HepG2 (cell line): ENCODE data around the gene GPR158.

Experiments
- EZH2 ChIP-seq: conservative IDR thresholded peaks from 2 replicates; pipeline ENCODE4 v1.6.1; 2012; ENCODE audit warnings: mild to moderate bottlenecking, low read depth, low read length, moderate library complexity
- JUN ChIP-seq: sonication (generic); formaldehyde crosslinking; IDR thresholded peaks from 2 replicates; pipeline ENCODE4 v1.4.0; 2020; ENCODE audit warnings: mild to moderate bottlenecking, missing genetic modification reagents
- KDM1A ChIP-seq: IDR thresholded peaks from 2 replicates; pipeline ENCODE4 v1.6.1; 2016; ENCODE audit warnings: missing compliant biosample characterization
- POLR2A ChIP-seq, 2 experiments: IDR thresholded peaks; 2 replicates each; pipeline ENCODE4 v1.6.1; 2011; ENCODE audit warnings: low read depth in 2 of 2, low read length in 2 of 2, mild to moderate bottlenecking in 1 of 2, moderate library complexity in 1 of 2; ENCODE audit not compliant: insufficient read depth in 1 of 2
- POLR2AphosphoS5 ChIP-seq: IDR thresholded peaks from 2 replicates; pipeline ENCODE4 v1.6.1; 2012; ENCODE audit warnings: low read depth, low read length
- TAF1 ChIP-seq: sonication (generic); formaldehyde crosslinking; IDR thresholded peaks from 2 replicates; pipeline ENCODE4 v1.4.0; 2020; ENCODE audit warnings: missing genetic modification reagents
- ZNF24 ChIP-seq: fragments of 450-650 bp; IDR thresholded peaks from 2 replicates; pipeline ENCODE4 v1.6.1; 2017; ENCODE audit warnings: antibody characterized with exemption, mild to moderate bottlenecking
- ZNF282 ChIP-seq: fragments of 450-650 bp; IDR thresholded peaks from 2 replicates; pipeline ENCODE4 v1.6.1; 2018; ENCODE audit not compliant: partially characterized antibody
- TF ChIP-seq, protein P1 (sequence below): sonication (generic); formaldehyde crosslinking; IDR thresholded peaks from 2 replicates; pipeline ENCODE4 v1.5.0; 2020; ENCODE audit warnings: mild to moderate bottlenecking, missing genetic modification reagents, moderate library complexity

DNA sequence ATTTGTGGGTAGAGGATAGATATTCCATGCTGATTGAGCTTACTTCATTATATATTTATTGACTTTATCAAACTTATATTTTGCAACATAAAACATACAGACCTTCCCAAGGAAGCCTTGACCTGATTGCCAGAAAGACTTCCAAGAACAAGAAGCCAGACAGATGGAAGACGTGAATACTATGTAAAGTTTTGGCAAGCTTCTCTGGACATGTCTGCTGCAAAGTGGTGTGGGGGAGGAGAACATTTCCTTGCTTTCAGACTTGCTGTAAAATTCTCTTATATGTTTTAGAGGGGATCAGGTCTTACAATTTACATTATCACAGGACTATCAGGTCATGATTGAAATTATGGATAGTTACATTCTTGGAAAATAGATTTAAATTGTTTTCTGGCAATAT, 23.4 kb downstream of the GPR158 start:
- no peak for TF ChIP-seq JUN
- TF ChIP-seq EZH2, result no peak
- TF ChIP-seq, protein P1, sequence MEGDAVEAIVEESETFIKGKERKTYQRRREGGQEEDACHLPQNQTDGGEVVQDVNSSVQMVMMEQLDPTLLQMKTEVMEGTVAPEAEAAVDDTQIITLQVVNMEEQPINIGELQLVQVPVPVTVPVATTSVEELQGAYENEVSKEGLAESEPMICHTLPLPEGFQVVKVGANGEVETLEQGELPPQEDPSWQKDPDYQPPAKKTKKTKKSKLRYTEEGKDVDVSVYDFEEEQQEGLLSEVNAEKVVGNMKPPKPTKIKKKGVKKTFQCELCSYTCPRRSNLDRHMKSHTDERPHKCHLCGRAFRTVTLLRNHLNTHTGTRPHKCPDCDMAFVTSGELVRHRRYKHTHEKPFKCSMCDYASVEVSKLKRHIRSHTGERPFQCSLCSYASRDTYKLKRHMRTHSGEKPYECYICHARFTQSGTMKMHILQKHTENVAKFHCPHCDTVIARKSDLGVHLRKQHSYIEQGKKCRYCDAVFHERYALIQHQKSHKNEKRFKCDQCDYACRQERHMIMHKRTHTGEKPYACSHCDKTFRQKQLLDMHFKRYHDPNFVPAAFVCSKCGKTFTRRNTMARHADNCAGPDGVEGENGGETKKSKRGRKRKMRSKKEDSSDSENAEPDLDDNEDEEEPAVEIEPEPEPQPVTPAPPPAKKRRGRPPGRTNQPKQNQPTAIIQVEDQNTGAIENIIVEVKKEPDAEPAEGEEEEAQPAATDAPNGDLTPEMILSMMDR, result no peak
- no peak for TF ChIP-seq TAF1 (CRISPR knock-in tag)
- TF ChIP-seq POLR2A (IDR thresholded peaks at IDR 0.05; ENCODE audit: insufficient read depth in 1 of 2, low read depth in 2 of 2, low read length in 2 of 2), result no peak
- TF ChIP-seq KDM1A, result no peak
- TF ChIP-seq ZNF24, result no peak
- no peak for TF ChIP-seq POLR2AphosphoS5
- TF ChIP-seq ZNF282, result no peak
